Ramos (cell line): Measurements from ENCODE around the gene BCR.

Experiments used
- in situ Hi-C: fragments of 300-500 bp; cut with MboI; formaldehyde crosslinking; loops from one replicate; pipeline ENCODE4 v1.14.3; 2022; ENCODE audit warnings: low sequenced_read_pairs; ENCODE audit not compliant: unreplicated experiment

Gene BCR

GRCh38 chr22:23255506-23256170 is 75.3 kb downstream of the BCR start:
- in situ Hi-C loops: no loop called here

GRCh38 chr22:23256171-23256932 is 76.0 kb downstream of the BCR start:
- in situ Hi-C loops: no loop called here

DNA sequence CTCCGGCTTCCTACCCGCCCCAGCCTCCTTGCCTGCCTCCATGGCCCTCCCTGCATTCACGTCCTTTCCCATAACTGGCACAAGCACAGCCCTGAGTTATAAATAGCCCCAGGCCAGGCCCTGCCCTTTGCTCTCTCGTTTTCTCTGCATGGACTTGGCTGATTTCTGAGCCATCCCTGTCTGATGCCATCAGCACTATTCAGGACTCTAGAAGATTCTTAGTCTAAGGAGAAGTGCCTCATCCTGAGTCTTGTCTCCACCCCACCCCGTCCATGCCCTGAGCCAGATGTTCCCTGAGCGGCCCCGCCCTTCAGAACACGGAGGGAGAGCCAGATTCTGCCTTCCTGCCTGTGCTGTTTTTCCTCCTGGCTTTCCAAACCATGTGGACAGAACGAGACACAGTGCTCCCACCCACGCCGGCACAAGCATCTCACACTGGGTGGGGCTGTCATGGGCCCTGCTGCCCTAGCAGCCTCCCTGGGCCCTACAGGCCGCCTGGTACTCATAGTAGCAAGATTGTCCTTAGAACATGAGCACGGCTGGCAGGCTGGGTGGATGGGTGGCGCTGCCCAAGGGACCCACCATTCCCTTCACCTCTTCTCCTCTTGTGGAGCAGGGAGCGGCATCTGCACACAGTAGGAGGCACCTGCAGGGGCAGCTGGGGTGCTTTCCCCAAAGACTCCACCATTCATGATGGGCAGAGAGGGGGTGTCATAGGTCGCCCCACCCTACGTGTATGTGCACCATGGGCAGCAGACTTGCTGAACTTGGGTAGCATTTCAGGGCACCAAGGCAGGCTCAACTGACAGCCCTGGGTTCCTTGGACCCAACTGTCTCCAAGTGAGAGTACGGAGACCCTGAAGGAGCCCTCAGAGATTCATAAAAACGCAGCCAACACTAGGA is 76.9 kb downstream of the BCR start:
- in situ Hi-C loops: no loop called here

- in situ Hi-C loops: no loop called here
Measured at GRCh38 chr22:23257889-23258825, 77.8 kb downstream of the BCR start.

DNA sequence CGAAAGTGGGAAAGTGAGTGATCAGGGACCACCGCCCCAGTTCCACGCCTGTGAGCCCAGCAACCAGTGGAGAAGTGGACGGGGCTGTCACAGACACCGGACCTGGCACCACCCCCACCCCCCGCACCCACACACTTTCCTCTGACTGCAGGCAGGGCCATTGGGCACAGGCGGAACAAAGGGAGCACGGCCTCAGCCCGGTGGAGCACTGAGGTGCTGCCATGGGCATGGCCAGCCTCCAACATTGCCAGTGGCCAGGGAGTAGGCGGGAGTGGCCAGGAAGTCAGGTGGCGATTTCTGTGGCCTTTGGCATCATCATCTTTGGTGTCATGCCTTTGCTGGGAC is 78.5 kb downstream of the BCR start:
- in situ Hi-C loops: no loop called here

DNA sequence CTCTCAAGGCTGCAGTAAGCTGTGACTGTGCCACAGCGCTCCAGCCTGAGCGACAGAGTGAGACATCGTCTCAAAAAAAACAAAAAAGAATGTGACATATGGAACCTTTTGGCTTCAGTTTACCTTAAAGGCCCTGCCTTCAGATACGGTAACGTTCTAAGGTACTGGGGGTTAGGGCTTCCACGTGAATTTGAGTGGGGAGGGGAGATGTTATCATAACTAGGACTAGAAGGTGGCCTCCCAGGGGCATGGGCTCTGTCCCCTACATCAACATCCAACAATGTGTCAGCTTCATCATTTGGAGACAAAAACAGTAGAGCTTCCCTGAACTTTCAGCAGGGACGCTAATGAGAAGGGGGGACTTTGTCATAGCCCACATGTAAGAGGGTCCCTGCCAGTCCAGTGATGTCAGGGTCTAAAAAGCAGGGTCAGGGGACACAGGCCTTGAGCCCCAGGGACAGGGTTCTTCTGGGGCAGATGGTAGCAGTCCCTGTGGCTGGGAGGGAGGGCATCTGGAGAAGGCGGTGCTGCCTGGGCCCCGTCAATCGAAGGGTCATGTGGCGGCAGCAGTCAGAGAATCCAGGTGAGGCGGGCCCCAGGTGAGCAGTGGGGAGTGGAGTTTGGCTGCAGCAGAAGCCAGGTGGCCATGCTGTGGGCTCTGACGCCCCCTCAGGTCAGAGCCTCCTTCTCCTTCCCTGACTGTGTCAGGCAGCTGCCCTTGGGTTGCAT is 79.8 kb downstream of the BCR start:
- in situ Hi-C loops: no loop called here

DNA sequence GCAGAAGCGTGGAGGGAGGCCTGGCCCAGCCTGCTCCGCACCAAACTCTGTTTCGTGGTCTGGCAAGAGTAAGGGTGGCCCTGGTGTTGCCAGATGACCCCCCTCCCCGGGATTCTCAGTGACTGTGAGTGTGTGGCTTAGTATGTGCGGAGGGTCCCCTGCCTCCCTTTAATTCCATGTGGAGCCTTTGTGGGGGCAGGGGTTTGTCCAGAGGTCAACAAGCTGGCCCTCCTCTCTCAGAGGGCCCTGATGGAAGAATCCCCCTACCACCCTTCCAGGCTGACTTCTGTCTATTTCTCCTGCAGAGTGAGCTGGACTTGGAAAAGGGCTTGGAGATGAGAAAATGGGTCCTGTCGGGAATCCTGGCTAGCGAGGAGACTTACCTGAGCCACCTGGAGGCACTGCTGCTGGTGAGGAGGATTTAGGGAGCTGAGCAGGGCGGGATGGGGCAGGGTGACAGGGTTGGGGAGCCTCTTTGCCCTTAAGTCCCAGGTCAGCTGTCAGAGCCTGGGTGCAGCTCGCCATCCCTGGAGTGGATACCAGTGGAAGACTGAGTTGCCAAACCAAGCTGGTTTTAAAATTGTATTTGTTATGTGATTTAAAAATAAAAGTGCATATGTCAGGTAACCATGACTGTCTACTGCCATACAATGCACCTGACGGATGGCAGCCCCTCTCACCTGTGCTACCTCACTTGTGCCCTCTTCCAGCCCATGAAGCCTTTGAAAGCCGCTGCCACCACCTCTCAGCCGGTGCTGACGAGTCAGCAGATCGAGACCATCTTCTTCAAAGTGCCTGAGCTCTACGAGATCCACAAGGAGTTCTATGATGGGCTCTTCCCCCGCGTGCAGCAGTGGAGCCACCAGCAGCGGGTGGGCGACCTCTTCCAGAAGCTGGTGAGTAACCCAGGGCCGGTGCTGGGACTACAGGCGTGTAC is 80.6 kb downstream of the BCR start:
- in situ Hi-C loops: no loop called here

- in situ Hi-C loops: no loop called here
Measured at GRCh38 chr22:23261900-23262450, 81.7 kb downstream of the BCR start.

DNA sequence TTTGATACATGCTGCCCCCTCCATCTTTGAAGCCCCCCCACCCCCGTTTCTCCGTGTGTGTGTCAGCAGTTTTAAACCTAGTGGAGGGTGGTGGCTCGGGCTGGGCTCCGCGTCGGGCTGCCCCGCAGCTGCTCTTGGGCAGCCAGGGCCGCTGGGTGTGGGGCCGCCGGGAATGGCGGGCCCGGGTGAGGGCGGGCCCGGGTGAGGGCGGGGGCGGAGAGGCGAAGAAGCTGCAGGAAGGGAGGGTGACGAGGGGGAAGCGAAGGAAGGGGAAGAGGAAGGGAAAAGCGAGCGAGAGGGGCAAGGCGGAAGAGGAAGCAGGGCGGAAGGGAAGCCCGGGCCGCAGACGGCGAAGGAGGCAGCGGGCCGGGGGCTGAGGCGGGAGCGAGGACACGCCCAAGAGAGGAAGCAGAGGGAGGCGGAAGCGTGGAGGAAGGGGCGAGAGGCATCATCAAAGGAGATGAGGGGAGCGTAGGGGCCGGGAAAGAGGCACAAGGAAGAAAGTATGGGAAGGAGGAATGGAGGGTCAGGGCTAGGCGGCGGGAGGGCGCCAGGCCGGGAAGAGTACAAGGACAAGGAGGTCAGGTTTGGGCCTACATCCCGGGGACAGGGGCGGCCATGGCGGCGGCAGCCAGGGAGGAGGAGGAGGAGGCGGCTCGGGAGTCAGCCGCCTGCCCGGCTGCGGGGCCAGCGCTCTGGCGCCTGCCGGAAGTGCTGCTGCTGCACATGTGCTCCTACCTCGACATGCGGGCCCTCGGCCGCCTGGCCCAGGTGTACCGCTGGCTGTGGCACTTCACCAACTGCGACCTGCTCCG is 82.4 kb downstream of the BCR start:
- in situ Hi-C loops: no loop called here

GRCh38 chr22:23263651-23264555 is 83.6 kb downstream of the BCR start:
- in situ Hi-C loops: no loop called here

DNA sequence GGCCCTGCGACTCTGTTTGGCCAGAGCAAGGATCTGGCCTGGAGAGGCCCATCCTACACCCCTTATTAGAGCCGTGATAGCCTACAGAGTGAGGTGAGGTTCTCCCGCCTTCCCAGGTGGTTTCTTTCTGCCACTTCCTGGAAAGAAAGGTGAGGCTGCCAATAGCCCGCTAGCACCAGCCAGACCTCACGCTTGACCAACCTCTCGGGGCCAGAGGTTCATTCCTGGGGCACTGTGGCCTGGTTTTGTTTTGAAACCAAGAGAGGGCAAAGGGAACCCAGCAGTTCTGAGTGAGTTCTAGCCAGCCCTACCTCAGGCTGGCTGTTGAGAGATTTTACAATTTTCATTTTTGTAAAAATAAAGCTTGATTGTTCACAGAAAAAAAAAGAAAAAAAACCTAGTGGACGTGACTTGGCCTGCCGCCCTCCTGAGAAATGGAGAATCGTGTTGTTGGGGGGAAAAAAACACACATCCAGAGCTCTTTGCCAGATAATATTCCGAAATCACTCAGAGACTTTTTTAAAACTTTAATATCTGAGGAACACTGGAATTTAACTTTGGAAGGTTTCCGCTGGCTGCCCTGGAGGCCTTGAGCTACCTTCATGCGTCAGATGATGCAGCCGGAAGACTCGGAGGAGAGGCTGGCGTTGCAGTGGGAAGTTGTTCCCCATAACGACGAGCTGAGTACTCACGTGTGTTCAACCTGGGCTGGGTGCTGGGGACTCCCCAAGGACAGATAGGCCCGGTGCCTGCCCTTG is 84.5 kb downstream of the BCR start:
- in situ Hi-C loops: no loop called here

GRCh38 chr22:23265368-23265700 is 85.0 kb downstream of the BCR start:
- in situ Hi-C loops: no loop called here

DNA sequence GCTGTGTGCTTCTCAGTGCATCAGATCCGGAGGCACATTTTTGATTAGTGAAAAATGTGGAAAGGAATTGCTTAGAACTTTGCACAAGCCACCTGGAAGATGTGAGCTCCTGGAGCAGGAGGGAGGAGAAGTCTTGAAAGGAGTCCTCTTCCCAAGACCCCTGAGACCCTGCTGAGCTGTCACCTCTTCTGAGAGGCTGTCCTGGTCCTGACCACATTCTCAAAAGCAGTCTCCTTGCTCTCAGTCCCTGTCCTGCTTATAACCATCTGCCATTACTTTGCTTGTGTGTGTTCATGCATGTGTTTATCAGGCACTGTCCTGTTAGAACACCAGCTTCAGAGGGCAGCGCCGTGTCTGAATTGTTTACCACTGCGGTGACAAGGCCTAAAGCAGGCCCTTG is 86.5 kb downstream of the BCR start:
- in situ Hi-C loops: no loop called here

- in situ Hi-C loops: no loop called here
Measured at GRCh38 chr22:23267226-23268043, 87.1 kb downstream of the BCR start.
